ENCODE data around the gene CACNA2D1.
A peak's percentile ranks its signal among the peaks of the same experiment; 100 is the strongest.

Gene CACNA2D1

DNA sequence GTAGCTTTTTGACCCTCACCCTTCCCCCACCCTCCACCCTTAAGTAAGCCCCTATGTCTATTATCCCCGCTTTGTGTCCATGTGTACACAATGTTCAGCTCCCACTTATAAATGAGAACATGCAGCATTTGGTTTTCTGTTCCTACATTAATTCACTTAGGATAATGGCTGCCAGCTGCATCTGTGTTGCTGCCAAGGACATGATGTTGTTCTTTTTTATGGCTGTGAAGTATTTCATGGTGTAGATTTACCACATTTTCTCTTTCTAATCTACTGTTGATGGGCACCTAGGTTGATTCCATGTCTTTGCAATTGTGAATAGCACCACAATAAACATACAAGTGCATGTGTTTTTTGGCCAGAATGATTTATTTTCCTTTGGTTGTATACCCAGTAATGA lies 232.2 kb downstream of the CACNA2D1 start:
- DNase-seq, result no peak

DNA sequence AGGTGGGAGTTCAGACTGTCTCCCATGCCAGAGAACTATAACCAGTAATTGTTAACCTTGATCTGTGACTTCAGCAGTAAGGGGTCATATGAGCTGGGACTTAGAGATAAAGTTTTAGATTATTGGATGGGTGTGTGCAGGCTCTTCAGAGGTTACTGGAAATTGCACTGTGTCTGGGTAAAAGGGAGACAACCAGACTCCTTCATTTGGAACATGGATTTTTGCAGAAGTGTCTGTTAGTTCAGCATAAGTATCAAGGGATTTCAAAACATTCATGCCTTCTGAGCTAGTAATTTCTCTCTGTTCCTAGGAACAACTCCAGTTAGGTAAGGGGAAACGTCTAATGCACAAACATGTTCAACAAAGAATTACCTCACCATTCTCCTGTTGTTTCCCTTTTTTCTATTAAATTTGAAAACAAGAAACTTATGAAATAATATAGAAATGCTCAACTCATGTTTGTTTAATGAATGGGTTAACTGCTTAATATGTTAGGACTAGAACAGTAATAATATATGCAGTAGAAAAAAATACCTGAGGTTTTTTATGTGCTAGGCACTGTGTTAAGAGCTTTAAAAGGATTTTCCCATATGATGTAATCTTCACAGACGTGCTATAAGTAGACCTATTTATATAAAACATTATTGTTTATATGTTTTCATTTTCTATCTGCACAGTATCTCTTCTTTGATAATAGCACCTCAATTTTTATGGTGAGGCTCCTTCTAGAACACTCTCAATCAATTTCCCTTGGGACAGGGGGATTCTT lies 233.0 kb downstream of the CACNA2D1 start:
- DNase-seq, result no peak

DNA sequence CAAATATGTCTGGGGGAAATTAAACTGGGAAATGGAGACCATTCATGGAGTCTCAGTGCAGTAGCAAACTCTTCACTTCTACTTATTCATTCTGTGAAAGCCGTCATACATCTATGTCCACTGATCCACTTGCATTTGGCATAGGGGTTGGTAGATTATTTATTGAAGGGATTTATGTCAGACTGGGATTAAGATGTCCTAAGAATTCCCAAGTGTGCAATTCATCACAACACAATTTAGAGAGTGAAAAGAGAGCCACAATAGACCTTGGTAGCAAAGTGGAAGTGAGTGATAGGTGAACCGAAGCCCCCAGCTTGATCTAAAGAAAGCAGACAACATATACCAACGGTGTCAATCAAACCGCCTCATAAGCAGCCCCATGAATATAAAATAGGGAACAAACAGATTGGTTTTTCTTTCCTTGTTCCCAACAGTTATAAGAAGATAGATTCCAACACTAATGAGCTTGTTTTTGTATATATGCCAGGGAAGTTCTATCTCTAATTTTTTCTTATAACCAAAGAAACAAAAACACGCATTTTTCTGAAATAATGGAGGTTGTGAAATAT lies 234.3 kb downstream of the CACNA2D1 start:
- no peak for DNase-seq

DNA sequence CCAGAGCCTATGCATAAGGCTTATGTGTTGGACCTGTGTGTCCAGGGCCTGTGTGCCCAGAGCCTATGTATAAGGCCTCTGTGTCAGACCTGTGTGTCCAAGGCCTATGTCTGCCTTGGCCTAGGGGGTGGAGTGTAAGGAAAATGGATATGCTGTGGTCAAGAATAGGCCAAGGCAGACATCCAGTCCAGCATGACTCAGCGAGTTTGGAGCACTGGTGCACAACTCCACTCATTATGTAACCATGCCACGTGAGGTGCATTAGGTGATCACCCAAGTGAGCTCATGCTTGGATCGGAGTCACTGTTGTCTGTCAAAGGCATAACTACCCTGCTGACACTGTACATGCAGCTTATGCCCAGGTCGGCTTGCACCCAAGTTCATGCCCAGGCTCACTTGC lies 238.9 kb downstream of the CACNA2D1 start:
- DNase-seq, result peak; percentile 19

DNA sequence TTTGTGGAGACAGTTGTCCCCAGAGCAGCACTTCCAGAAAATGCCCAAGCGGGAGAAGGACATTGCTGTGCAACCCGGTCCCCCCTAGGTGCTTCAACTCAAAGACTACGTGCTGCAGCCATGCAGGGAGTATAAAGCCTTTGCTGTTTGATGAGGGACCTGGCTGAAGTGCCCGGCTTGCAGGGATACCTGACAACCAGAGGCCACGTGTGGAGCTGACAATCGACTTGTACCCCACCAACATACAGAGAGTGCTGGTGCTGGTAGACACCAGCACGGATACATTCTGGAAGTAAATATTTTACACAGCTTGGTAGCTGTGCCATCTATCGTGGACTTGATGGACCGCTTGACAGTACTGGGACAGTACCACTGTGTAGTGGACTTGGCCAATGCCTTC lies 240.6 kb downstream of the CACNA2D1 start:
- DNase-seq, result no peak

DNA sequence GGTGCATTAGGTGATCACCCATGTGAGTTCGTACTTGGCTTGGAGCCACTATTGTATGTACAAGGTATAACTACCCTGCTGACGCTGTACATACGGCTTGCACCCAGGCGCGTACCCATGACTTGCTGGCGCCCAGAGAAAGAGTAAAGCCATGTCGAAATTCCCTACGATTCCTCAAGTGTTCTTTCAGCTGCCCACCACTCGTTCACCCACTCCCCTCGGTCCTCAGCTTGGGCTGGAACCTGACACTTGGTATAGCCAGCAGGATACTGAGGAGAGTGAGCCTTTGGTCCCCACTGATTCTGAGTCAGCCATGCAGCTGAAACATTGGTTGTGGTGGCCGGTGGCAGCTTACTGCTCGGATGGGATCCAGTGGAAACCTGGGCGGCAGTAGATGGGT lies 241.5 kb downstream of the CACNA2D1 start:
- no peak for DNase-seq

DNA sequence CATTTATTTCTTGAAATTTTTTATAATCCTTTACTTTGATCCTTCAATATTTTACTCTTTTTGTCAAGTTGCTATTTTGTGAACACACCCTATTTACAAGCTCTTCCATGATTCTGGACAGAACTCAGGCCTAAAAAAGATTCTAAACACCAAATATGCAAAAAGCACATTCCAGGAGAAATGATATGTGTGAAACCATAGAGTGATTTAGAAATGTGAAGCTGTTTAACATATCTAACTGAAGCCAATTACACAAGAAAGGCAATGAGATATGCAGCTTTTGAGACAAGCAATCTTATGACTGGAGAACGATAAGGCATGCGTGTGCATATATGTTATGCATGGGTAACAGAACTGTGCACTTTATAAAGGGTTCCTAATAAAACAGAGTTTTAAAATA lies 243.0 kb downstream of the CACNA2D1 start:
- no peak for DNase-seq

DNA sequence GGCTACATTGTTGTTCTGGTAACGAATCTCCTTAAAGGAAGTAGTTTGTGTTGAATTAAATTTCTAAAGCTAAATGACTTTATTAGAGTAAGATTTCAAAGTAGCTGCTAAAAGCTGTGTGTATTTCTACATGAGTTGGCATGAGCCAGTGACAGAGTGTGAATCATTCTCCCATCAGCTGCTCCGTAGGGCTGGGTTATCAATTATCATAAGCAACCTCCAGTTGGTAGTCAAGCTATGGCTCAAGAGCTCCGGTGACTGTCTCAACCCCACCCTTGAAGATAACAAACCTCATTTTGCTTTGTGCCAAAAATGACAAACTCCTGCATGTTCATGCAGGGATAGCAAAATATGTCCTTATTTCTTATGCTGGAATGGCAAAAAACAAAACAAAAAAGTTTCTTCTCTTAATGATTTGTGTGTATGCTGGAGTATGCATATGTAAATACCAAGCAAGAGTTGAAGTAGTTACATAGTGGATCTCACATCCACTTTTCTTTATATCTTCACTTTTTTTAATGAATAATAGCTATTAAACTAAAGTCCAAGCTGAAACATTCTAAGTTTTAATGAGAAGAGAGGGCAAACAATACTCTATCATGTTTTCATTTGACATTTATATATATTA lies 249.4 kb downstream of the CACNA2D1 start:
- DNase-seq, result no peak

DNA sequence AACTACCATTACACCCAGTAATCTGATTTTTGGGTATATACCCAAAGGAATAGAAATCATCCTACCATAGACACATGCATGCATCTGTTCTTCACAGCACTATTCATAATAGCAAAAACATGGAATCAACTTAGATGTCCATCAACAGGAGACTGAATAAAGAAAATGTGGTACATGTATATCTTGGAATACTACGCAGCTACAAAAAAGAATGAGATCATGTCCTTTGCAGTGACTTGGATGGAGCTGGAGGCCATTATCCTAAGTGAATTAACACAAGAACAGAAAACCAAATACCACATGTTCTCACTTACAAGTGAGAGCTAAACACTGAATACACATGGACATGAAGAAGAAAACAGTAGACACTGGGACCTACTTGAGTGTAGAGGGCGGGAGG lies 254.9 kb downstream of the CACNA2D1 start:
- no peak for DNase-seq

DNA sequence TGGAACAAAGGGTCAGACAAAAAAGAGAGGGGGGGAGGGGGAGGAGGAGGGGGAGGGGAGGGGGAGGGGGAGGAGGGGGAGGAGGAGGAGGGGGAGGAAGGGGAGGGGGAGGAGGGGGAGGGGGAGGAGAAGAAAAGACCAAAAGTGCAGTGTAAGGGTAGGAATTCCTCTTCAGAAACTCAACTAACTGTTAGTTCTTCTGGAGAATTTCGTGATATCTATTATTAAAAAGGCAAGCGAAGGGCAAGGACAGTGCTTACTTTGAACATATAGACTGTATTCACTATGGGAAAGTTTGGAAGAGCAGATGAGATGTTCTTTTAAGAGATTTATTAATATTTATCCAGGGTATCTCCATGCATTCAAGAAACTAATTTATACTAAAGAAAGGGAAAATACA lies 258.1 kb downstream of the CACNA2D1 start:
- DNase-seq, result no peak

DNA sequence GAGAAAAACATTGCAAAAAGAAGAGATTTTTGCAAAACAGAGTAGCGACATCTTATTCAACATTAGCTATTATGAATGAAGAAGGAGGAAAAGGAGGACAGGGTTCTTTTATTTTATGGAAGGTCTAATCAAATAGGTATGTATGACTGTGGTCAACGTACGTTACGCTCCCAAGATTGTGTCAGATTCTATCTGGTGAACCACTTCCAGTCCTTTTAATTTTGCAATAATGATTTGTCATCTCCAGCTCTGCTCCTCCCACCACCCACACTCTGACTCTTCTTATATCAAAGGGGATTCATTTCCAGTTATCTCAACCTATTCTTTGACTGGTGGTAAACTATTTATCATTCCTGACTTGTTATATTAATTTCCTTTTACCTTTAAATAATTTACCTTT lies 259.9 kb downstream of the CACNA2D1 start:
- peak; percentile 38 for DNase-seq

DNA sequence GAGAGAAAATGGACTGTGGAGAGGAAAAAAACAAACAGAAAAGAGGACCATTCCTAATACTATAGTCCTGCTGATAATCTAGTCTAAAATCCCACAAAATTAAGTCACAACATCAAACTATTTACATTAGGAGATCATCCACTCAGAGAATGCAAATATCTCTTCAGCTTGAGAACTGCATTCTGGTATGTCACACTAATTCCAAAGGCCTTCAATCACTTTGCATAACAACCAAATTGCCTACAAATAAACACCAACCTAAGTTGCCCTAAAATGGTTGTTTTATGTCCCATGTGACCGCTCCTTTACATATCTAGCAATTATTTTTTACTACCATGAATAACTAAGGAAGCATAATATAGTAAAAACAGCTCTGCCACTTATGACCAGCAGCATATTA lies 264.3 kb downstream of the CACNA2D1 start:
- DNase-seq, result no peak

DNA sequence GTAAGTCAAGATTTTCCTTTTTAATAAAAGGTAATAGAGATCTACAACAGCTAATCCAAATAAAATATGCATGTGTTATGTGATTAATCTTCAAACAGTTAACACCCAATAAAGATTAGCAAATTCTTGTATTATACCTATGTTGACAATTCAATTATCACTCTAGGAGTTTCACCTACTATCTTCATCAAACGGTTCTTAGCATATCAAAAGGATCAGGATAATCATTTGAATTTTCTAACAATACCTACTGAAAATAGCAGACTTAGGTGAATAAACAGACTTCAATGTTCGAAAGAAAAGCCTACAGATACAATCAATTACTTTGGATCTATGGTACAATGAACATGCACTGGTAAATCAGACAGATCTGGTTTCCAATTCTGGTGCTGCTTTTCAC lies 268.3 kb downstream of the CACNA2D1 start:
- no peak for DNase-seq

DNA sequence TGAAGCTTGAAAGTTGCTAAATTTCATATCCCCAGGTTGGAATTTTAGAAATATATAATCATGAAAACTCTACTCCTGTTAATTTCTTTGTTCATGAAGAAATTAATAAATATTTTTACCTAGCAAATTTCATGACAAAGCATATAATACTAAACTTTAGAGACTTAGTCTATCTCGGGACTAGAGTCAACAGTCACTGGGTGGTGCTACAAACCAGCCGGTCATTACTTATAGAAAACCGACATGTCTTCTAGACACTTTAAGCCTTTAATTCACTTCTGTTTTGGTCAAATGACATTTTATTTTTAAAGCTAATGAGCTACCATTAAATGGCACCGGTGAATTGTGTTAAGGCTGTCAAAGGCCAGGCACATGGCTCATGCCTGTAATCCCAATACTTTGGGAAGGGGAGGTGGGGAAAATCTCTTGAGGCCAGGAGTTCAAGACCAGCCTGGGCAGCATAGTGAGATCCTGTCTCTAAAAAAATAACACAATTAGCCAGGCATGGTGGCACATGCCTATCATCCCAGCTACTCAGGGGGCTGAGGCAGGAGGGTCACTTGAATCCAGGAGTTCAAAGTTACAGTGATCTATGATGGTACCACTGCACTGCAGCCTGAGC lies 270.1 kb downstream of the CACNA2D1 start:
- no peak for DNase-seq

DNA sequence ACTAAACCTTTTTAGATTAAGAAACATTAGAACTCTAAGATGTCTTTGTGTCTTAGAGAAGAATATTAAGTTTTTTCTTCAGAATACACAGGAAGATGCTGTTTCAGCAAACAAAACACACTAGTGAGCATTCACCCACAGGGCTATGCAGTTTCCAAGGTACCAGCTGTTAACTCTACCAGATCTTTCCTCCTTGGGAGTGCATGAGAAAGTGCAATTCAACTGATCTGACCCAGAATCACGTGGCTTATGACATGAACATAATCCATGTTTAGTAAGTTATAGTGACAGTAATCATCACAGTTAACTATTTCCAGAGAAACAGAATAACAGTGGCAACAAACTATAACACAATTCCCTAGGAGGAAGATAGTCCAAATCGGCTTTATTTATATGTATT lies 270.7 kb downstream of the CACNA2D1 start:
- DNase-seq, result no peak

DNA sequence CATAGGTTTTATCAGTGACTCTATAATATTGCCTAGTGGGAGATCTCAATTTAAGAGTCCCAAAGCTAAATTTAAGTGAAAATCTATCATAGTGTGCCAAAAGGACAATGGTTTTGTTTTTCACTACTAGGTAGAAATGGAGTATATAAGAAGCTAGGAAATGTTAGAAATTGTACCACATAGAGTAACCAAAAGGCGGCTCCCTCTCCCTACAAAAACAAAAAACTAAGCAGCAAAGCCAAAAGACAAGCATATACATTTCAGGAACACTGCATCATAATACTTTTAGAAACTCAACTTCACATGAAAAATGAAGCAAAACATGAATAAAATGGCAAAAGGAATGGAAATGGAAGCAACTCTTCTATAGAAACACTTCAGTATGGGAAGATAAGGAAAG lies 271.6 kb downstream of the CACNA2D1 start:
- no peak for DNase-seq

DNA sequence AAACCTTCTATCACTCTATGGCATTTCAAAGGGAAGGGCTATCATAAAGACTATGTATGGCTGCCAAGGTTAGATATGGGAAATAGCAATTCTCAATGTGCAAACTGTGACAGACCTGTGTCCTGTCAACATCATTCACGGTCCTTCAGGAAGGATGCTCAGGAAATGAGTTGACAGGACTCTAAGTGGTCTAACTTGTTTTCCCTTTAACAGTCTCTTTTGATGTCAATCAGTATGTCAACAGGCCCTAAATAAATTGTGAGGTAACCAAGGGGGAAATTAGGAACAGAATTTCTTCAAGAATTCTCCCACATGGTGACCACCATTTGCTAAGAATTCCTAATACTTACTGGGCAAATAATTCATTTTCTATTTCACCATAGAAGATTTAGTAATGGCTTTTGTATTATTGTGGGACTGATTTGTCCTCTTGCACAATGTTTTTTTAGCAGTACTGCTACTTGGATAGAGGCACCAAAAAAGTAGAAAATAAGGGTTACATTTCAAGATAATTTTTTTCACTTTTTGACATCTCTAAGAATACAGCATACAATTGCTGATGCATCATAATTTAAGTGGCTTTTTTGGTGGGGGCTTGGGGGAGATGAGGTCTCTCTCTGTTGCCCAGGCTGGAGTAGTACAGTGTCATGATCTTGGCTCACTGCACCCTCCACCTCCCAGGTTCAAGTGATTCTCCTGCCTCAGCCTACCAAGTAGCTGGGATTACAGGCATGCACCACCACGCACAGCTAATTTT lies 275.8 kb downstream of the CACNA2D1 start:
- no peak for DNase-seq

DNA sequence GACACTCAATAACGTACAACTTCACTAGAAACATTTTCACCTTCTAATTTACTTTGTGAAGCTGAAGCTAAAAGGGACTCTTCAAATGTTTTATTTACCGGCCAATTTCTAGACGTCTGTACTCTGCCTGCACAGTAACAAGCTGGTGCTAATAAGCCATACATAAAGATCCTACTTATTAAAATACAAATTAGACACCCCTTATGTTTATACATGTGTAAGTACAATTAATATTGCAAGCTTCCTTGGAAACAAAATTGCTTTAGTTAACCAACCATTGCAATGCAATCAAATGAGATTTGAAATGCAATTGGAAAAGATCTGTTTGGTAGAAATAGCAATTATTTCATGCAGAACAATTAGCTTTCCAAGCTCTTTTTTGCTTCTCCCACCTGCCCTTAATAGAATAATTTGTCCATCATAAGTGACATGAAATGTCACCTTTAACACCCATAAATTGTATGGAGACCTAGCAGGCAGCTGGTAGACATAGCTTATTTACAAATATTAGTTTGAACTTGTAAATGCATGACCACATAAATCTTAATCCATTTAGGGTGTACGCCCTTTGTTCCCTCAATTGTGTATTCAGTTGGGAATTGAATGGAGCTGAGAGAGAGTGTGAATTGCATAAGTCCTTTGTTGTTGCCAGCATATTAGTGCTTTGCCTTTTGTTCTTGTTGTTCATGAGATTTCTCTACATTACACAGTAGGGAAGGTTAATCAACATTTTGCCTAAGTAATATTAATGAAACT lies 277.1 kb downstream of the CACNA2D1 start:
- no peak for DNase-seq

DNA sequence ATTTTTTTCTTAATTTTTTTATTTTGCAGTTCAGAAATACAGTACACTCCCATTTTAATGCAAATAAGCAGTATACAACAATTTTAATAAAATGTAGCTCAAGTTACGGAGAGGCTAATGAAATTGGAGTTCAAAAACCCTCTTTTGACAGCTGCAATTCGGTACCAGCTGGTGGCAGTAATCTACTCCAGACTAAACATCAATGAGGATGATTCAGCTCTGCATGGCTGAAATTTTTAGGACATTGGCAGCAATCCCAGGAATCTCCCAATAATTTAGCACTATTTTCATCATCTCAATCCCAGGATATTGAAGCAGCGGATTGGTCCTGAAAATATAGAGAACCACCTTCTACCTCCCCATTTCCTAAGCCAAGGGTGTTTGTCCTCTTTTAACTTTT lies 278.8 kb downstream of the CACNA2D1 start:
- no peak for DNase-seq

DNA sequence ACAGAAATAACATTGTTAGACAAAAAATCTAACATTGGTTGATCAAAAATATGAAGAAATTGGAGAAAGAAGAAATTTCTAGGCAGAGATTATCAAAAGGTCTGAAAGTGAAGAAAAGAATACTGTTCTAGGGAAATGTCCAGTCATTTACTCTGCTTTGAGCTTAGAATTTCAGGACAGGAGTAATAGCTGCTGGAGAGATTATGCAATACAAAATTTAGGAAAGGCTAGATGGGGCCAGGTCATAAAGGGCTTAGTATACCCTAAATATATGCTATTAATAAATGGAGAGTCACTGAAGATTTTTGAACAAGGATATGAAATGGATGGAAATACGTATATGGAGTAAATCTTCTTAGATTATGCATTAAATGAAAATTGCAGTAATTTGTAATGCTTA lies 279.2 kb downstream of the CACNA2D1 start:
- DNase-seq, result no peak

DNA sequence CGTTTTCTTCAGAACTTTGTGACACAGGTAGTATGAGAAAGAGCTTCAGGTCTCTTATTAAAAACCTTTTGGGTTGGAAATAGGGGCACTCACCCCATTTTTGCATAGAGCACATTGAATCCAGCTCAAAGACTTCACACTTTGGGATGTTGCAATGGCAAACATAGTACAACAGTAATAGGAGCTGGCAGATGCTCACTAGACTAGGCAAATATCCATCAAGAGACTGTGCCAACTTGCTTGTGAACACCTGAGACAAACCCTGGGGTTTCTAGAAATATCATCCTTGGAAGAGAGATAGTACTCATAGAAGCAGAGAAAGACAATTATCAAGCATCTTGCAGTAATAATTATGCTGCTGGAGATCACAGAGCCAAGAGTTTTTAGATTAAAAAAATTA lies 280.0 kb downstream of the CACNA2D1 start:
- no peak for DNase-seq

DNA sequence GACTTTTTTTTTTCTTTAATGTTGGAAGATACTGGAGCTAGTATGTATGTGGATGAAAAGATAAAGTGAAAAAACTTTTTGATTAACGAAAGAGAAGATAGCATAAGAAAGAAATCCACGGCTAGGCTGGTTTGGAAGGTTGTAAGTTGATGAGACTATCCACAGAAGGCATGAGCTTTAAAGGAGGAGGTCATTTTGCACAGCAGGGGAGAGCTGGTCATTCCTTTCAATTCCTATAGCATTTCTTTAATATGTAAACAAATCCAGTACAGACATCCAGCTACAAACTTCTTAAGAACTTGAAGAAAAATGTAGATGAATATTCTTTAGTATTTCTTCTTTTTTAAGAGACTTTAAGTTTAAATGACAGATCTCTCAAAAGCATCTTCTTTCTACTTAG lies 281.3 kb downstream of the CACNA2D1 start:
- DNase-seq, result no peak

DNA sequence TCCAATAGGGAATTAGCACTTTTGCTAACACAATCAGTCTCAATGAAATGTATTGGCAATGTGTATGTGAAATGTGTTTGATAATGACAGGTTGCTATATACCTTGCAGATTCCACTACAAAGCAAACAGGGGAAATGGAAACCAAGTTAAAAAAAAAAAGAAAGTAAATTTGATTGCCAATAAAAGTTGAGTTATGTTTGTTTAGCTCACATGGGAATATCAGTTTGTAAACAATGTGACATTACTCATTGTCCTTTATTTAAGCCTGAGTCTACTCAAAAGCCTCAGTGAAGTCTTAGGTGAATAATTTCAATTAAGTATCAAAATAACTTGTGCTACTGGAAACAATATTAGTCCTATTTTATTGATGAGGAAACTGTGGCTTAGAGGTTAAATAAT lies 285.2 kb downstream of the CACNA2D1 start:
- DNase-seq, result no peak

Data from GF-D8 (cell line).